NCI-H69 (cell line): ENCODE measurements around the gene GMPPB.

ENCODE experiments used
- DNase-seq: peaks from one replicate; lab custom pipeline; 2025; lab: John Stamatoyannopoulos, UW

Gene GMPPB

GRCh38 chr3:49729966-49730609, 6.3 kb upstream of the GMPPB start:
- DNase-seq = no peak

- DNase-seq = no peak
Observed at GRCh38 chr3:49727924-49728361, 4.2 kb upstream of the GMPPB start.

- no peak for DNase-seq
Observed at GRCh38 chr3:49727154-49727923, 3.6 kb upstream of the GMPPB start.

- peak; percentile 30 for DNase-seq
Observed at GRCh38 chr3:49725906-49726681, 2.3 kb upstream of the GMPPB start.

GRCh38 chr3:49724586-49724985, 835 bp upstream of the GMPPB start:
- no peak for DNase-seq

- DNase-seq = peak; percentile 56
Observed at GRCh38 chr3:49723296-49723627, 489 bp downstream of the GMPPB start.

DNA sequence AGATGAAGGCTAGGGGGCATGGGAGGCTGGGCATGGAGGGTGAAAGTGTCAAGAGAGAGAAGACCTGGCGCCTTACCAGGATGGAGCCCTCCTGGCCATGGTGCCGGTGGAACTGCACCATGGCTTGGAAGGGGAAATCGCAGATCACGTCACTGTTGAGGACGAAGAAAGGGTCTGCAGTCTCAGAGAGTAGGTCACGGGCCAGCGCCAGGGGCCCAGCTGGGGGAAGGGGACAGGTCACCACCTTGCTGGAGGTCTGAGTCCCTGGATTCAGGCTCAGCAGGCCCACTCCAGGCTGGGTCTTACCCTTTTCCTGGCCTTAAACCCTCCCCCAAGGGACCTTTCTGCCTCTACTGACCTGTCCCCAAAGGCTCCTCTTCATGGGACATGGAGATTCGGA, 855 bp downstream of the GMPPB start:
- no peak for DNase-seq

GRCh38 chr3:49721896-49722781, 1.6 kb downstream of the GMPPB start:
- DNase-seq = no peak

DNA sequence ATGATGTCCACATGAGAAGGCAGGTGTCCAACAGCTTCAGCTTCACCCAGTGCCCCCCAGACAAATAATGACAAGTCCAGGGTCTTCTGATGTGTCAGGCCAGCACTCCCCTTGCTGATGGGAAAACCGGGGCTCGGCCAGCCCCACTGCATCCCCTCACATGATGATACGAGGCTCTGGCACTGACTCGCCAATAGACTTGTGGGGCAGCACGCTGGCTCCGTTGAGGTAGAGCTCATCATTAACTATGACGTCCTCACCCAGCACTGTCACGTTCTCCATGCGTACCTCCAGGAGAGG, 2.2 kb downstream of the GMPPB start:
- no peak for DNase-seq

DNA sequence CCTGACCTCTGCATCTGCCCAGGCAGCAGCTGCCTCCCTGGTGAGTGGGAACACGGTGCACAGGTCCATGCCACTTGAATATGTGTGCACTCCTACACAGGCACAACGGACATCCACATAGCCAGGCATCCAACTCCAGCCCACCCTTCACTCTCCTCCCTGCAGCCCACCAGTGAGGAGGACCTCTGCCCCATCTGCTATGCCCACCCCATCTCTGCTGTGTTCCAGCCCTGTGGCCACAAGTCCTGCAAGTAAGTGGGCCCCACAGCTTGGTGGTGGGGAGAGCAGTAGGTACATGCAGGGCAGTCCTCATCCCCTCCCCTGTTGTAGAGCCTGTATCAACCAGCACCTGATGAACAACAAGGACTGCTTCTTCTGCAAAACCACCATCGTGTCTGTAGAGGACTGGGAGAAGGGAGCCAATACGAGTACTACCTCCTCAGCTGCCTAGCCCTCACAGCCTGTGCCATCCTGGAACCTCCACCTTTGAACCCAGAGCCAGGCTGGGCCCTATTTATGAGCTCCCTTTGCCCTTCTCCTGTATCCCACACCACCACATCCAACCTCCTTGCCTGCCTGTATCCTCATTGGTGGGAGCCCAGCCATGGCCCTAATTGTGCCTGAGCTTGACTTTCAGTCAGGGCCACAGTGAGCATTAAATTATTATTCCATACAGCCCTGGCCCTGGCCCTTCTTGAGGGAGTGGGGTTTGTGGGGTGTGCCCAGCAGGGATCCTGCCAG, 2.7 kb downstream of the GMPPB start:
- no peak for DNase-seq

DNA sequence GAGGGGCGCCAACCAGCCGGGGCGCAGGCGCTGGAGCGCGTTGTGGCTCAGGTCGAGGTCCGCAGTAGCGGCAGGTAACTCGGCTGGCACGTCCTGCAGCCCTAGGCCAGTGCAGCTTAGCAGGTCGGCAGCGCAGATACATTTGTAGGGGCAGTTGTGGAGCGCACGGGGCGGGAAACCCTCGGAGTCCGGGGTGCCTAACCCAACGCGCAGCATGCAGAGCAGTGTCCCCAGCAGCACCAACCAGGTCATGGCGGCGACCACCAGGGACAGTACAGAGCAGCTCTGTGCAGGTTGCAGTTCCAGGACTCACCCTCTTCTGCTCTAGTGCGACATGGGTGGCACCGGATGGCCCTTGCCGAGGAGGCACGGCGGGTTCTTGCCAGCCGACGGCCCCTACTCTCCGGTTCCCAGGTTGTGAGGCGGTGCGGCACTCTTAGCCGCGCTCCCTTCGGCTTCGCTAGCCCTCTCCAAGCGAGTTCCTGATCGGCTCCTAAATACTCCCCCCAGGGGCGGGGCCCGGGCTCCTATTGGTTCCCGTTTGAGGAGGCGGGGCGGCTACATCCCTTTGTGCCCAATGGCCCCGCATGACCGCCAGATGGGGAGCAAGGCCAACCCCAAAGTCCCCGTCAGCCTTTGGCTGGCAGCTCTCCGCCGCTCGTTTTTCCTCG, 4.4 kb downstream of the GMPPB start, which contains the start of gene AMIGO3:
AMIGO3 (minus strand) TSS at position 471 of the 671 bp plus-strand sequence; CDS start at position 252, 219 bp downstream.
- DNase-seq = peak; percentile 94

DNA sequence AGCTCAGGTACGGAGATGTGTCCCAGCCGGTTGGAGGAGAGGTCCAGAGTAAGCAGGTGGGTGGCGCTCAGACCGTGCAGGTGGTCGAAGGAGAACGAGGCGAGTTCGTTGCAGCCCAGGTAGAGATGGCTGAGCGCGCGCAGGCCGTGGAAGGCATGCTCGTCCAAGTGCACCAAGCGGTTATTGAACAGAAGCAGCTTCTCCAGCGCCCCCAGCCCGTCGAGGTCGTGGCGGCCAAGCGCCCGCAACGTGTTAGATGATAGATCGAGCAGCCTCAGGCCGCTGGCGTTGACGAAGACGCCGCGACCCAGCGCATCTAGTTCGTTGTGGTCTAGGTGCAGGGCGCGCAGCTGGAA, 4.9 kb downstream of the GMPPB start:
- DNase-seq = peak; percentile 28

- DNase-seq = no peak
Observed at GRCh38 chr3:49717959-49718857, 5.5 kb downstream of the GMPPB start.

DNA sequence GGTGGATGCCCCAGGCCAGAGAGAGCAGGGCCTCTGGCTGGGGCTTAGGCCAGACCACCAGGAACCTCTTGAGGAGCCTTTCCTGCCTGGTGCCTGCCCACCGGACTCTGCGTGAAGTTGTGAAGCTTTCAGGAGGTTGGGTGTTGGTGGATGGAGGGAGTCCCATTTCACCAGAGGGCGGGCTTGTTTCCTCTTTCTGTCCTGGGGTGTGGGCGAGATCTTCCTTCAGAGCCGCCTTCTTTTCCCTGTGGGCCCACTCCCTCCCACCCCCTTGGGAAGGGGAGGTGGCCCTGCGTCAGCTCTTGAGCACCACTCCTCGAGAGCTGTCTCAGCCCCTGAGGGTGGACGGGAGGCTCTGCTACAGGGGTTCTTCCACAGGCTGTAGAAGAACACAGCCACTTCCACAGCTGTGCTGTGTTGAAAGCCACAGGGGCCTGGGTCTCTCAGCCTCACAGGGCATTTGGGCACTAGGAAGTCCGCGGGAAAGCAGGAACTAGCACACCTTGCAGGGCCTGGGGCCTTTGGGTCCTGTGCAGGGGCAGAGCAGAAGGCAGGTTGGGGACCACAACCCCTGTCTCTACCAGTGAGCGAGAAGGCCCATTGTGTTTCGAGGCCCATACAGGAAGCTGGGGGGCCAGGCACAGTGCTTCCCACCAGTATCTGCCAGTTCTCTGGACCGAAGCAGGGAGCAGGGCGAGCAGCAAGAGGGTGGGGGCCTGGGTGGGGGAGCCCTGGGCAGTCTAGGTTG, 6.4 kb downstream of the GMPPB start:
- DNase-seq = no peak

DNA sequence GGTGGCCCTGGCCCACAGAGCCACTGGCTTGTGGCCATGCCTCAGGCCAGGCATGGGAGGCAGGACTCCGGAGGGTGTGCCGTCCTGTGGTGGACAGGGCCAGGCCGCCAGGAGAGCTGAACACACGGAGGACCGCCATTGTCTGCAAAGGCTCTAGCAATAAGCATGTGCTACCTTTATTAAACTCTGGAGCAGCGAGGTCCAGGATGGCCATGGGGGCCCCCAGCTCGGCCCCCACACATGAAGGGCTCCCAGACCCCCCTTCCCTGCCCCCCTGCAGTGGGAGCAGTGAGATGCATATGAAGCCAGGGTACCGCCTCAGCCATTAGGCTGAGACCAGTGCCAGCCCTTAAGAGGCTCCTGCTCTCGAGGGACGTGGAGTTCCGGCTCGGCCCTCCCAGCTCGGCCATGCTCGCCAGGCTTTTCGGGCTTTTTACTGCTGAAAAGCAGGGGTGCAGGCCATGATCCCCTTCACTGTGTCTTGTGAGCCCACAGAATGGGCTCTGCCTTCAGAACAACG, 7.0 kb downstream of the GMPPB start:
- DNase-seq = no peak

GRCh38 chr3:49716169-49716568, 7.6 kb downstream of the GMPPB start:
- no peak for DNase-seq

DNA sequence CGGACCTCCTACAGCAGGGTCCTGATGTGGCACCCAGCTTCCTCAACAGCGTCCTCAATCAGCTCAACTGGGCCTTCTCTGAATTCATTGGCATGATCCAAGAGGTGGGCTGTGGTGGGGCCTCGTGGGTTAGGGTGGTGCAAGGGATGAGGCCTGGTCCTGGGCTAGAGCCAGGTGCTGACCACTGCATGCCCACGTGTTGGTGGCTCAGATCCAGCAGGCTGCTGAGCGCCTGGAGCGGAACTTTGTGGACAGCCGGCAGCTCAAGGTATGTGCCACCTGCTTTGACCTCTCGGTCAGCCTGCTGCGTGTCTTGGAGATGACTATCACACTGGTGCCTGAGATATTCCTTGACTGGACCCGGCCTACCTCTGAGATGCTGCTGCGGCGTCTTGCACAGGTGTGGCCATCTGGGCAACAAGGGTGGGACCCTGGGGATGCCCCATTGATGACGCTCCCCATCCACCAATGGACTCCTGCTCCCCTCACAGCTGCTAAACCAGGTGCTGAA, 8.1 kb downstream of the GMPPB start:
- DNase-seq = no peak

- DNase-seq = no peak
Observed at GRCh38 chr3:49714728-49715550, 8.8 kb downstream of the GMPPB start.
